Stimulated activated CD8-positive, alpha-beta memory T cell treated with anti-CD3 and anti-CD28 coated beads, Interleukin-7, amount 100 ng/mL, for 1 hour (primary cell): ENCODE data around the gene C2CD4B.

Experiments
- DNase-seq, 2 donors: peaks; one replicate each; pipeline ENCODE4 v3.0.0-alpha.2; 2020; ENCODE audit warnings: low read depth in 2 of 2

C2CD4B gene

GRCh38 chr15:62165104-62165792 is at the start of gene C2CD4B:
C2CD4B (minus strand) TSS chr15:62165285; CDS start chr15:62164984, 301 bp downstream.
- DNase-seq = no peak

GRCh38 chr15:62212741-62213140 is 47.7 kb upstream of the C2CD4B start:
- no peak for DNase-seq

- no peak for DNase-seq
Observed at GRCh38 chr15:62211348-62211747, 46.3 kb upstream of the C2CD4B start.

- DNase-seq = no peak
Observed at GRCh38 chr15:62209821-62210220, 44.7 kb upstream of the C2CD4B start.

GRCh38 chr15:62209322-62209721 is 44.2 kb upstream of the C2CD4B start:
- no peak for DNase-seq

GRCh38 chr15:62208884-62209283 is 43.8 kb upstream of the C2CD4B start:
- no peak for DNase-seq

GRCh38 chr15:62208367-62208766 is 43.3 kb upstream of the C2CD4B start:
- DNase-seq = no peak

- no peak for DNase-seq
Observed at GRCh38 chr15:62190675-62191074, 25.6 kb upstream of the C2CD4B start.

- no peak for DNase-seq
Observed at GRCh38 chr15:62190274-62190673, 25.2 kb upstream of the C2CD4B start.

GRCh38 chr15:62188744-62189143 is 23.7 kb upstream of the C2CD4B start:
- no peak for DNase-seq

GRCh38 chr15:62187910-62188309 is 22.8 kb upstream of the C2CD4B start:
- no peak for DNase-seq

GRCh38 chr15:62187425-62187824 is 22.3 kb upstream of the C2CD4B start:
- DNase-seq = no peak

GRCh38 chr15:62186578-62186977 is 21.5 kb upstream of the C2CD4B start:
- no peak for DNase-seq

- DNase-seq = no peak
Observed at GRCh38 chr15:62183130-62183529, 18.0 kb upstream of the C2CD4B start.

GRCh38 chr15:62173215-62173614 is 8.1 kb upstream of the C2CD4B start:
- no peak for DNase-seq

GRCh38 chr15:62171882-62172281 is 6.8 kb upstream of the C2CD4B start:
- no peak for DNase-seq

- DNase-seq = no peak
Observed at GRCh38 chr15:62165793-62166375, 799 bp upstream of the C2CD4B start.

- no peak for DNase-seq
Observed at GRCh38 chr15:62164396-62165103, 535 bp downstream of the C2CD4B start.

GRCh38 chr15:62164014-62164395 is 1.1 kb downstream of the C2CD4B start:
- DNase-seq = no peak

GRCh38 chr15:62163397-62164013 is 1.6 kb downstream of the C2CD4B start:
- DNase-seq = no peak

- no peak for DNase-seq
Observed at GRCh38 chr15:62153228-62153627, 11.9 kb downstream of the C2CD4B start.

- DNase-seq = no peak
Observed at GRCh38 chr15:62150445-62150844, 14.6 kb downstream of the C2CD4B start.

GRCh38 chr15:62149729-62150128 is 15.4 kb downstream of the C2CD4B start:
- no peak for DNase-seq
